Testis (tissue), 2 donors: ENCODE results near the gene CA11.

Source experiments
- CTCF ChIP-seq, 3 experiments: fragments of 450-650 bp in 2 of 3; fragments of 200-600 bp in 1 of 3; sonication (generic) in 1 of 3; IDR thresholded peaks; one replicate each; pipeline ENCODE4 v1.5.1; 2016 to 2019; ENCODE audit warnings: antibody characterized with exemption in 3 of 3, mild to moderate bottlenecking in 2 of 3, moderate library complexity in 1 of 3
- POLR2A ChIP-seq: fragments of 450-650 bp; IDR thresholded peaks from one replicate; pipeline ENCODE4 v1.6.1; 2017; ENCODE audit warnings: antibody characterized with exemption, mild to moderate bottlenecking, moderate library complexity

GRCh38 chr19:48637449-48637947 lies 8.5 kb downstream of the CA11 start:
- TF ChIP-seq CTCF (IDR thresholded peaks at IDR 0.05) (peak in 1 of 3 experiments; percentile 12), POLR2A (no peak)
